A172 (cell line): Measurements from ENCODE around the gene ARL14. TPM values are rescaled to one million over a fixed set of nuclear protein-coding genes. Genes with fewer than 3 reads are reported as not detected.

Experiments
- DNase-seq: peaks from one replicate; pipeline ENCODE4 v3.0.0-alpha.2; 2015; ENCODE audit warnings: low spot score
- total RNA-seq: library from RNA; depleted of rRNA; stranded (reverse); fragments of >200 nt; shearing (Covaris generic); gene quantifications from 2 replicates; pipeline ENCODE4 v1.2.3, GENCODE V29; 2014; rRNA removed

ARL14 gene
- total RNA-seq: 0.21 and 0.43 TPM in 2 replicates

DNA sequence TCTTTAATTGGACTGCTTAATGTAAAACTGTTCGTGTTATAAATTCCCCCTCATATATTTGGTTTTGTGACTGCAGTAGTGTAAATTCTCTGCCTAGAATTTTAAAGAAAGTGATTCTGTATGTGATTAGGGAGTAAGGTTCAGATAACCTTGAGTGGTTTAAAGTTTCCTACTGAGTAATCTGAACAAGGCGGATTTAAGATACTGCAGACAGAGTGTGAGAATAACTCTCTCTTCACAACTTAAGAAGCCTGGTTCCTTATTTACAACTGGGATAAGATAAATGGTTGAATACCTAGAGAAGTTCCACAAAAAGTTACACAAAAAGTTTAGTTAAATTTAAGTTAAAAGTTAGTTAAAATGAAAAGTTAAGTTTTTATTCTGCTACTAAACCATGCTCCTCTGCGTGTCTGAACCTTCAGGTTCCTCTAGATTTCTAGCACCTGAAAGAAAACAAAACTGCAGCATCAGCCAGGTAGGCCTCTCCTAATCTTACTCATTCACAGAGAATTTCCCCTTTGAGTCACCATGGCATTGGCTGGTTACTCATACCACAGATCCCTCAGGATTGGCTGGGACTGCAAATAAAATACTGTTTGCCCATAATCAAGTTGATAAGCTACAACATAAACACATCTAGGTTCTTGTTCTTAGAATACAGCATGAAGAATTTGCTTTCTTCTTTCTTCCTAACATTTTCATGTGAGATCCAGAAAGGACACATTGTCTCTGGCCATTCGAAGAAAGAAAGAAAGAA, at the start of gene ARL14:
Gene ARL14, plus strand, starts transcription at position 614 of the 757 bp plus-strand sequence. CDS start 187 bp downstream, outside the sequence.
- DNase-seq: peak; percentile 82

DNA sequence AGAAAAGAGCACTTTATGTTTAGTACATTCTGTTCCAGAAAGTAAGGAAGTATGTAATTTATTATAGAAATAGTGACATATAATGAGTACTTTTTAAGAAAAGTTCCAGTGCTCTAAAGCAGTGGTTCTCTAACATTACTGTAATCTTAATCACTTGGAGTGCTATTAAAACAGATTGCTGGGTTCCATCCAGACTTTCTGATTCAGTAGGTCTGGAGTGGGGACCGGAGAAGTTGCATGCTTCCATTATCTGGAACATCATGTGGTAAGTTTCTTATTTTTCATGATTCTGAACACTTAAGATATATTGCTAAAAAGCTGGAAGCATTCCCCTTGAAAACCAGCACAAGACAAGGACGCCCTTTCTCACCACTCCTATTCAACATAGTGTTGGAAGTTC, 47.5 kb upstream of the ARL14 start:
- no peak for DNase-seq

DNA sequence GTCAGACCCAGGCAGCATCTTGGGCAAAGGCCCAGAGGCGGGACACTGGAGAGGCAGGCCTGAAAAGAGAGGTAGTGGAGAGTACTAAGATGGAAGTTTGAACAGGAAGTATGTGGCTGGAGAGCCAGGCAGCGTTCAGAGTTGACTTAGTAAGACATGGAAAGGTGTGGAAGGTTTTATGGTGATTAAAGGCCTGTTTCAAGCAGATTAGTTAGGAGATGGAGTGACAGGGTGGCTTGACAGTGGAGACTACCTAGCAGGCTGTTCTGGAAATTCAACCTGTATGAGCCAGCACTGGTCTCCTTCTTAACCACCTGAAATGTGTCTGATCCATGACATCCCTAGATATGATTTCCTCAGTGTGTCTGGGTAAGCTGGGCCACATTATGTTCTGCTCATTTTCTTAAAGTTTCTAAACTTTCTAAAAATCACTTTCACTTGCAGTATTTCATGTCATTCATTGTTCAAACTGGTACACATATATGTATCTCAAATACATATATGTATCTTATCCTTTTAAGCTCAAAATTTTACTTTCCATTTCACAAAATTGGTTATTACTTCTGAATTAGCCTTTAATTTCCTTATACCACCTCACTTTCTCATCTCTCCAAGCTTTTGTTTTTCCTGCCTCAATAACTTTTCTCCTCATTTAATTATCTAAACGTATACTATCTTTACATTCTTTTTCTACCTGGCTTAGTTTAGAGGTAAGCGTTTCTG, 43.4 kb upstream of the ARL14 start:
- DNase-seq: no peak

DNA sequence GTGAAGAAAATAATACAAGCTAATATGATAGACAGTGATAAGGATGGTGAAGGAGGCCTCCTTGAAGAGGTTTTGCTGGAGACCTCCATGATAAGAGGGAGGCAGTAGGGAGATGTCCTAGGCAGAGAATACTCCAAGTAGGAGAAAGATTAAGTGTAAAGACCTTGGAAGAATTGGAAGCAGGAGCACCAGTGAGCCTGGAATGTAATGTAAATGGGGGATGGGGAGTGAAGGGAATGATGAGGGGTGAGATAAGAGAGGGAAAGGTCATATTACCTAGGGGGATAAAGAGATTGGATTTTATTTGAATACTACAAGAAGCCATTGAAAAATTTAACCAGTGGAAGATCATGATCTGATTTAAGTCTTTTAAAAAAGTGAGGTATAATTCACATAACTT, 41.7 kb upstream of the ARL14 start:
- DNase-seq: no peak

DNA sequence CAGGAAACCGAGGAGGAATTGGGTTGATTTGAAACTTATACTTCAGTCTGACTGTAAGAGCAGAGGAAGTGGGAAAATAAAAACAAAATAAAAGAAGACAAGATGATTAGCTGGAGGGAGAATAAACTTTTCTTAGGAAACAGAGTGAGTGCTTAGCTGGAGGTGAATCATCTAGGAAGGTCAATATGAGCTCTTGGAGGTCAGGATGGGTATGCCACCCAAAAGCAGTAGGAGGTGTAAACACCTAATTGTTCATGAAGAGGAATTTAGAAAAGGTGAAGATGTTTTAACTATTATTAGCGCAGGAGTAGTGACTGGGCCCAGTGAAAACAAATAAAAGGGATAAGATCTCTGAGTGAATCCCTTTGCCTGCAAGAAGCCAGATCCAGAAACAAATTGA, 39.9 kb upstream of the ARL14 start:
- DNase-seq: peak; percentile 21

DNA sequence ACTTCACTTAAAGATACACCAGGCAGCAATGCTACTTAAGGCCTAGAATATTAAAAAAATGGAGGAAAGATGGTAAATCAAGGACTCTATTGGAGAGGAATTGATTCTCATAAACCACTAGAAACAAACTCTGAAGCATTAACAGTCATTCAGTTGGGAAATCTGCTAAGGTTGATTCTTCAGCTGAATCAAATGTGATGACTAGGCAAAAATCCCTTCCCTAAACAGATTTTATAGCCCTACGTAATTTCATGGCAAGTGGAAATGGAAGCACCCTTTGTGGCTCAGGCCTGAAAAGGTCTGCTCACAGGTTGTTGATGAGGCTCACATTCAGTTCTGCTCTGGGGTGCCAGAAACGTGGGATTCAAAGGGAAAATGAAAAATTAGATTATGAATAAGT, 38.8 kb upstream of the ARL14 start:
- DNase-seq: no peak

DNA sequence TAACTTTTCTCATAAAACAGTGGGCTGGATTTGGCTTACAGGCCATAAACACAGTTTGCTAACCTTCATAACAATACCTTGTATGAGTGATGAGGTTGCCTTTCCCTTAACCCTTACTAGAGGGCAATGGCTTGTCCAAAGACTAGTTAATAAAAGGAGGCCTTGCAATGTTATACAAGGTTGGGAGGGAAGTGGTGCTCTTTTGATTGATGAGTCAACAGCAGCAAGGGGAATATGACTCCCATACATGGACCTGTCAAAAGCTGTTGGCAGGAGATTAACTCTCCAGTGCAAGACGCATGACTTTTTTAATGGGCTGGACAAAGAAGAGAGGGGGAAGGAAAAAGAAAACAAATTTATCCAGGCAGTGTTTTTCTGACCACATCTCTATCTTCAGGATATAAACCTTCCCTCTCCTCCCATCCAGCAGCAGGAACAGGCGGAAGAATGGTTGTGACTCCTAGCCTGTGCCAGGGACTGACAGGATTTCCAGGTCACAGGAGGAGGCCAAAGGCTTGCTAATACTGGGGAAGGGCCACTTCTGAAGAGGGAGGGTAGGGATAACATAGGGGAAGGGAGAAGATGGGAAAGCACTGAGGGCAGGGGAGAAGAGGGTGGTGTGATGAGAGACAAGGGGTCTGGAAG, 35.2 kb upstream of the ARL14 start:
- peak; percentile 66 for DNase-seq

DNA sequence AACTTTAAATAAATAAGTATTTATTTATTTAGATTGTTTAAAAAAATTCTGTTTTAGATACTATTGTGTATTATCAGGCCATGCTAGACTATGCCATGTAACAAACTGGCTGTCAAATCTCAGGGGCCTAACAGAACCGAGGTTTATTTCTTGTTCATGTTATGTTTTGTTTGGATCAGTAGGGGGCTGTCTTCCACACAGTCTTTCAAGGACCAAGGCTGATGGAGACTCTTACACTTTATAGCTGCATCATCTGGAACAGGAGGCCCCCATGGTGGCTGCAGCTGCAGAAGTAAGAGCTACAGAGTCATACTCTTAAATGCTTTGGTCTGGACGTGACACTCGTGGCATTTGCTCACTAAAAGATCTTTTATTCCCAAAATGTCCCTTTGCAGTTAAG, 33.0 kb upstream of the ARL14 start:
- no peak for DNase-seq

DNA sequence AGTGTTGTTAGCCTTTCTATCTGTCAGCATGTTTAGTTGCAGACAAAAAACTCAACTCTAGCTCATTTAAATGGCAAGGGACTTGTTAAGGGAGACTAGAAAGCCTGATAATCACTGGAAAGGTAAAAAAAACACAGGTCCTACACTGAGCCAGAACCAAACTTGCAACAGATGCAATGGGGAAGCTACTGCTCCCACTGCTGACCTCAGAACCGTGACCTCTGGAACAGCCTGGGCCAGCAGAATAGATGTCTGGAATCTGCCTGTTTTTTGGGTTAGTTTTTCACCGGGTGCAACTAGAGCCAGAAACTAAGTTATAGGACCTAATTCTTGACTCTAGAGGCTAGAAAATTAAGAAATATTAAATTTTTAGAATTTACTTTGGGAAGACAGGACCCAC, 32.5 kb upstream of the ARL14 start:
- no peak for DNase-seq

DNA sequence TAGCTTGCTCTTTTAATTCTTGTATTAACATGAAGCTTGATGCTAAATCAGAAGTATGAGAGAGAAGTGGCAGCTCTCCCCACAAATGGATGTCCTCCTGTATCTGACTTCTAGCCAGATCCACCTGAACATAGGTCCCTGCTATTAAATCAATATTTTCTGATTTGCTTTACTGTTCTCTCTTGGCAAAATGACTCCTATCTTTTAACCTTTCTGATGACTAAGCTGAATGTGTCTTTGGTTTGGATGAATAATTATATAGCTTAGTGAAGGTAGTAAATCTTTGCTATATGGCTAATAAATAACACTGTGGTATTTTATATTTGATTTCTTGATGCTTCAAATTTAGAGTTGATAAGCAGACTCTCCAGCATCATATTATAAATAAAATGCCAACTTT, 28.3 kb upstream of the ARL14 start:
- DNase-seq: no peak

DNA sequence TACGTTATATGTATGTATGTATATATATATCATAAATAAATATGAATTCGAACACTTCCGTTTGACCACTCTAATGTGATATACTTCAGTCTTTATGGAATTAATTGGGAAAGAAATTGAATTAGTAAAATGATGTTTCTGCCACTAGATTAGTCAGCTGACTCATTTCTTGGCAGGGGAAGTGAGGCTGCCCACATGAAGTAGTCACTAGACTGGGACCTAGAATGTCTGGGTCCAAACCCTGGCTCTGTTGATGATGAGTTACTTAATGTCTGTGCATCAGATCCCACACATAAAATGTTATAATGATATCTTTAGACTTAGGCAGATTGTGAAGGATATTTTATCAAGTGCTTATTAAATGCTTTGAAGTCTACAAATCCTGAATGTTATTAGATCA, 27.4 kb upstream of the ARL14 start:
- DNase-seq: no peak

DNA sequence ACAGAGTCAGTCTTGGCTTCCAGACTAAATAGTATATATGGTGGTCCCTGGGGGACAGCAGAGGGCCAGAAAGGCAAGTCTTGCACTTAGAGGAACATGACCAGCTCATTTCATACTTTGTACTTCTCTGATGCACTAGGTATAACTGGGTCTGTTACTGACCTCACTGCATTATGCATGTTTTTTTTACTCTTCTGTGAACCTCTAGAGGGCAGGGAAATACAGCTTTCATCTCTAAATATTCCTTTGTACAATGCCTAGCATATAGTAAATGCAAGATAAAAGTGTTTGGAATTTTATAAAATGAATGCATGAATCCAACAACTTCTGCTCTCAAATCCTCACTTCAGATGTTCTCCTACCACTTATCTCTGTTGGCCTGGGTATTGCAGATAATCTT, 23.4 kb upstream of the ARL14 start:
- no peak for DNase-seq

DNA sequence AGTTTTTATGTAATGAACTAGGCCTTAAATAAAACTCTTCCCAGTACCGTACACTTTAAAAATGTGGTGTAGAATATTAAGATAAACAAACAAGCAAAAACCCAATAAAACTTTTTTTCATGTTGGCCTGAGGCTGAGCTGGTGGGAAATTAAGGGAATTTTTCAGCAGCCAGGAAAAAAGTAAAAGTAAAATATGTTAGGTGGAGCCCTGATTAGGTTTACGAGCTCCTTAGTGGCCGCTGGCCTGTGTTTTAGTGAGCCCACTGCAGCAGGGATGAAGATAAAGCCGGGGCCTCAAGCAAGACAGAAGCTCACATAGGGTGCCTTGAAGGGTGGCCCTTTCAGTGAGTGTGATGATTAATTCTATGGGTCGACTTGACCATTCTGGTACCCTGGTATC, 16.1 kb upstream of the ARL14 start:
- no peak for DNase-seq

DNA sequence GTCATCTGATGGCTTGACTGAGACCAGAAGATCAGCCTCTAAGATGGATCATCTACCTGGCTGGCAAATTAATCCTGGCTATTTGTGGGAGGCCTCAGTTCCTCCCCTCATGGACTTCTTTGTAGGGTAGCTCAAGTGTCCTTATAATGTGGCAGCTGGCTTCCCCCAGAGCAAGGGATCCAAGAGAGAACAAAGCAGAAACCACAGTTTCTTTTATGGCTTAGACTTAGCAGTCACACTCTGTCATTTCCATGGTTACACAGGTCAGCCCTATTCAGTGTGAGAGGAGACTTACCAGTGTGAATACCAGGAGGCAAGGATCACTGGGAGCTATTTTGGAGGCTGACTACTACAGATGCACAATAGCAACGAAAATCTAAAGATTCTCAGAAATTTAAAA, 15.3 kb upstream of the ARL14 start:
- DNase-seq: no peak

DNA sequence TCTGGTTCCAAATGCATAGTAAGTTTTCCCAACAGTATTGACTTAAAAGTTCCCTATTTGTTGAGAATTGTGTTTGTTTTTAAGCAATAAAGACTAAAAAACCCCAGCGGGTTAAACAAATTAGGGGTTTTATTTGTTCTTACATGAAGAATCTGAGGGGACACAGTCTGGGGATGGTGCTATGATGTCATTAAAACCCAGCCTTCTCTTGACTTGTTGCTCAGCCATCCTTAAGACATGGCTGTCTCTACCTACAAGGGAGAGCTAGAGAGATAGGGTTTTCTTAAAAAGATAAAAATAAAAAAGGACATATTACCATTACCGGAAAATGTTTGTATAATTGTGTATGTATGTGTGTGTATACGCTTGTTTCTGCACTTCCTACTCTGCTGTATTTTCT, 11.7 kb upstream of the ARL14 start:
- no peak for DNase-seq

DNA sequence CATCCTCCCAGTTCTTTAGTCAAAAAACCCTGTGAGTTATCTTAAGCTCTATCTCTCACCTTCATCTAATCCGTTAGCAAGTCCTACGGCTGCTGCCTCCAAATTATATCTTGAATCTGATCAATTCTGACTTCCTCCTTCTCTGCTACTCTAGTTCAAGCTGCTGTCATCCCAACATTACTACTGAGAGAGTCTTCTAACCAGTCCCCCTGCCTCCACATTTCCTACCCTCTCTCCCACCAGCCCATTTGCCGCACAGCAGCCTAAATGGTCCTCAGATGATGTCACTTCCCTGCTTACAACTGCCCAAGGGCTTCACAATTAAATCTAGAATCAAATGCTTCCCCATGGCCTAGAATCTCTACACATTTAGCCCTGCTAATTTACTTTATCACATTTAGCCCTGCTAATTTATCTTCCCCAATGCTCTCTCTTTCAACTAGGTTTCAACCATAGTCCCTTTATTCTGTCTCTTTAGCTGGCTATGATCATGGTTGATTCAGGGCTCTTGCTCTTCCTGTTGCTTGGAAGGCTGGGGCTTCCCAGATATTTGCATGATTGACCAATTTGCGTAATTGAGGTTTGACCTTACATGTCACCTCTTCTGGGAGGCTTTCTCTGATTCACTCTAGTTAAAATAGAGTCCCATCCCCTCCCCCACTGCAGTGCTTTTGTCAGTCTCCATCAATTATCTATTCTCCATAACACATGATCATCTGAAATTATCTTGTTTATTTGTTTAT, 11.0 kb upstream of the ARL14 start:
- DNase-seq: peak; percentile 42

DNA sequence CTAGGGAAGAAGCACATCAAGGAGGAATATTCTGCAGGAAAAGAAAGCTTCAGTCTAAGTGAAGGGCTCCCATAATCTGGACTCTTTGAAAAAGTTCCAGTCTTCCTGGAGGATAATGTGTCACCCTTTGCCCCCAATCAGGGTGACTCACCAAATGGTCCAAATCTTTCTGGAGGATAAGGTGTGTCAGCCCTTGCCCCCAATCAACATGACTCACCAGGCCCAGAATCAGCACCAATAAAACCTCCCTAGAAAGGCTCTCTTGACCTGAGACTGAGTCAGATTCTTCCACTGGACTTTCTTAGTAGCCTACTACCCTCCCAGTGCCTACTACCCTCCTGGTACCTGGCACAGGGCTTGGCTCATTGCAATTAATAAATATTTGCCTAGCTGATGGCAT, 9.5 kb upstream of the ARL14 start:
- peak; percentile 93 for DNase-seq

DNA sequence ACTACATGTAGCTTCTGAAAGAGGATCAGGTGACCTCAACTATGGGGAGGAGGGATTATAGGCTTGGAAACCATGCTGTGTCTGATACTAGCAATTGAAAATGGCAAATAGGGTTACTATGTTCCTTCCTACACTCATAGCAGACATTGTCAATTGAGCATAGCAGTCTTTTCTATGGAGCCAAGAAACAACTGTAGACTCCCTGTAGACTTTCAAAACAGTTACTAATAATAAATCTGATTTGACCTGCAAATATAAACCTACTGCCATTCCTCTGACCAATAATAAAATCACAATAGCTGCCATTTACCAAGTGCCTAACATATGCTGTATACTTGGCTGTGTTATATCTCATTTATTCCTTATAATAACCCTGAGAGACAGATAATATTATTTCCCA, 8.5 kb upstream of the ARL14 start:
- no peak for DNase-seq

DNA sequence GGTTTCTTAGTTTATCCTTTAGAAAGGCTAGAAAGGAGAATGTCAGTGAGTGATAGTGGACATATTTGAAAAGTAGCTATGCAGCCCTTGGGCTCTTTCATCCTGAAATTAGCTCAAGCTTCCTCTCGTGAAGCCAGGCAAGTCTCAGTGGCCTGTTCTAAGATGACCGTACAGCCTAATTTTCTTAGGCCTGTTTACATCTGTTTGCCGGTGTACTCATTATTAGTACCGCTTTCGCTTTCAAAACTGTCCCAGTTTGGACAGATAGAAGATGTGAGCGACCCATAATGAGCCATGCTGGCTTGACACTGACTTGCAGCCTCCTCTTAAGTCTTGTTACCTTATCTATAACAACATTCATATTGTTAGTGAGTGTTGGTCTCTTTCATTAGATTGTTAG, 5.7 kb upstream of the ARL14 start:
- DNase-seq: no peak

DNA sequence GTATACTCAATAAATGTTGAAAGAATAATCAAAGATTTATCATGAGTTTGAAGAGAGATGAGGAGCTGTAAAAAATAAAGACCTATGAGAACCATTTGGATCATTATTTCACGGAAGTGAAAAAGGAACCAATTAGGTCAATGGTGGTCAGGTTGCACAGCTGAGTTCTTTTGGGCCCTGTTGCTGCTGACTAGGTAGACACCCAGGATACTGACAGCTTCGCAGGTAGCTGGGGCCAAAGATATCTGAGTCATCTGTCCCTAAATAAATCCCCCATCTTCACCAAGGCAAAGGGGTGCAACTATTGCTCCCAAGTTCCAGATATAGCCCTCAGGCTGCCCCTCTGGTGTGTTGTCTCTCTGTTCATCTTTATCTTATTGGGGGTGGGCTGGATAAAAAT, 5.0 kb upstream of the ARL14 start:
- no peak for DNase-seq

DNA sequence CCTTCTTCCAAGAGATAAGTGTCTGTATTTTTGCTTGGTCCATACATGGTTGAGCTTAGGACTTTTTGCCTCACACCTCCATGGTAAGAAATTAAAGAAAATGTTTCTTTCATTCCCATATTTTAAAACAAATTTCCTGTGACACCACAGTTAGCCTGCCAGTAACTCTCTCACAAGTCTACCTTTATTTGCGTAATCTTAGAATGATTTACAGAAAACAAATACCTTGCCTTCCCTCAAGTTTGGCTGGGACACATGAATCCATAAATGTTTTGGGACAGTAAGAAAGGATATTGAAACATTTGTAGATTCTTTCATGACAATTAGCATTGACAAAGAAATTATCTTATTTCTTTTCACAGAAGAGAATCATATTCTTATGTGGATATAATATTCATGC, 3.8 kb upstream of the ARL14 start:
- DNase-seq: no peak

DNA sequence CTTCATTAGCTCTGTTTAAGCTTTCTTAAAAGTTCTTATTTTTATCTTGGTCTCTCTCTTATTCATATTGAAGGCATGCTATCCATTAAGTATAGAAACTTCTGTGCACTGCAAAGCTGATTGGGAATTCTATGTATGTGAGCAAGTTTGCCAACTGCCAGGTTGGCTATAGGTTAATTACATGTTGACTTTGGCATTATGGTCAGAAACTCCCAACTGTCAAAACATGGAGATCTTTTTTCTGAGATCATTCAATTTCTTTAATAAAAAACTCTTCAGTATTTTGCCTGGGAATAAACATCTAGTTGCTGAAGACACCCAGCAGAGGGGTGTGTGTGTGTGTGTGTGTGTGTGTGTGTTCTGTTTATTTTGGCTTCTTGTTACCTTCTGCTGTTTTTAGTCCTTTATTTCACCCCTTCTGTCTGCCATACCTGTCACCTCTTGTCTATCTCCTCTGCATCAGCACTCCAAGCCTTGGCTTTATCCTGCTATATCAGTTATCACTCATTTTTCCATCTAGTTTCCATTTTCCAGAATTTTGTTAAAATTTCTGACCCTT, 1.3 kb upstream of the ARL14 start:
- no peak for DNase-seq
